ENCODE results near the gene KCNA3.

GRCh38 chr1:110688514-110688913 lies 13.8 kb upstream of the KCNA3 start:
- TF ChIP-seq CTCF (IDR thresholded peaks at IDR 0.05) (no peak), PBX3 (IDR thresholded peaks at IDR 0.05) (no peak), EP300 (IDR thresholded peaks at IDR 0.05; ENCODE audit: borderline replicate concordance in 1 of 2, low read depth in 1 of 2, low read length in 1 of 2) (no peak), SIN3A (IDR thresholded peaks at IDR 0.05; ENCODE audit: borderline replicate concordance, low read depth, low read length) (no peak), REST (IDR thresholded peaks at IDR 0.05; ENCODE audit: low read depth, low read length) (no peak), GABPA (IDR thresholded peaks at IDR 0.05; ENCODE audit: low read depth) (no peak), POLR2AphosphoS5 (IDR thresholded peaks at IDR 0.05; ENCODE audit: low read depth, low read length) (no peak)

All from SK-N-SH (cell line).